Measurements from ENCODE around the gene THSD8.

DNA sequence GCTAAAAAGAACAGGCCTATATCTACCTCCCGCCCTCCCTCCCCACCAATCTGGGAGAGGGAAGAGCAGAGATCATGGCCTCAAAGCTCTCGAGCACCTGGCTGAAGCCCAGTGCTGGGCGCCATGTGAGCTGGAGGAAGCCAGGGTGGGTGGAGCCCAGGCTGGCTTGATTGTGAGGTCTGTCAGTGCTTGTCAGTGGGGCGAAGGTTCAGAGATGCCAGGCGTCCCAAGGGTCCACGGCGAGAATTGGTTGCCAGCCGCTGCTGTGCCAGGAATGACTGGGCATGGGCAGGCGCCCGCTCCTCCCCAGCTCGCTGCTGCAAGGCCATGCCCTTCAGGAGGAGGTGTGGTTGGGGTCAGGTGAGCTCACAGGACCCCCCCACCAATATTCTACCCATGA is 38.8 kb upstream of the THSD8 start:
- TF ChIP-seq EP300 (IDR thresholded peaks at IDR 0.05) (no peak), POLR2A (IDR thresholded peaks at IDR 0.05) (no peak)
- TF ChIP-seq, protein P1, sequence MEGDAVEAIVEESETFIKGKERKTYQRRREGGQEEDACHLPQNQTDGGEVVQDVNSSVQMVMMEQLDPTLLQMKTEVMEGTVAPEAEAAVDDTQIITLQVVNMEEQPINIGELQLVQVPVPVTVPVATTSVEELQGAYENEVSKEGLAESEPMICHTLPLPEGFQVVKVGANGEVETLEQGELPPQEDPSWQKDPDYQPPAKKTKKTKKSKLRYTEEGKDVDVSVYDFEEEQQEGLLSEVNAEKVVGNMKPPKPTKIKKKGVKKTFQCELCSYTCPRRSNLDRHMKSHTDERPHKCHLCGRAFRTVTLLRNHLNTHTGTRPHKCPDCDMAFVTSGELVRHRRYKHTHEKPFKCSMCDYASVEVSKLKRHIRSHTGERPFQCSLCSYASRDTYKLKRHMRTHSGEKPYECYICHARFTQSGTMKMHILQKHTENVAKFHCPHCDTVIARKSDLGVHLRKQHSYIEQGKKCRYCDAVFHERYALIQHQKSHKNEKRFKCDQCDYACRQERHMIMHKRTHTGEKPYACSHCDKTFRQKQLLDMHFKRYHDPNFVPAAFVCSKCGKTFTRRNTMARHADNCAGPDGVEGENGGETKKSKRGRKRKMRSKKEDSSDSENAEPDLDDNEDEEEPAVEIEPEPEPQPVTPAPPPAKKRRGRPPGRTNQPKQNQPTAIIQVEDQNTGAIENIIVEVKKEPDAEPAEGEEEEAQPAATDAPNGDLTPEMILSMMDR (IDR thresholded peaks at IDR 0.05): no peak
